Thoracic aorta (tissue), 2 donors: Measurements from ENCODE around the gene CREB3. TPM values are rescaled to one million over a fixed set of nuclear protein-coding genes. Genes with fewer than 3 reads are reported as not detected.

Source experiments
- ATAC-seq: fragments of 150-250 bp; one replicate; pipeline ENCODE4 v1.8.0; 2017; ENCODE audit warnings: low read depth; ENCODE audit not compliant: insufficient number of reproducible peaks, low FRiP score
- DNase-seq: peaks from one replicate; pipeline ENCODE4 v3.0.0-alpha.2; 2020; ENCODE audit warnings: low spot score
- H3K27ac ChIP-seq, 2 donors: fragments of 200-600 bp; sonication (generic); 1 replicate in 1 of 2; 2 replicates in 1 of 2; pipeline ENCODE4 v1.5.1; 2016; ENCODE audit warnings: mild to moderate bottlenecking in 2 of 2, moderate library complexity in 2 of 2
- H3K27me3 ChIP-seq: fragments of 200-600 bp; sonication (generic); replicated peaks from 2 replicates; pipeline ENCODE4 v1.6.0; 2016; ENCODE audit warnings: mild to moderate bottlenecking; ENCODE audit not compliant: insufficient read depth
- H3K36me3 ChIP-seq: fragments of 200-600 bp; sonication (generic); one replicate; pipeline ENCODE4 v1.5.1; 2016
- H3K4me1 ChIP-seq, 2 donors: fragments of 200-600 bp; sonication (generic); 1 replicate in 1 of 2; 2 replicates in 1 of 2; pipeline versions ENCODE4 v1.5.1 to v1.6.0; 2016; ENCODE audit warnings: low read depth in 2 of 2, mild to moderate bottlenecking in 1 of 2; ENCODE audit not compliant: control insufficient read depth in 1 of 2
- H3K4me3 ChIP-seq: fragments of 200-600 bp; sonication (generic); 2 replicates; pipeline ENCODE4 v1.5.1; 2016; ENCODE audit warnings: mild to moderate bottlenecking
- H3K9me3 ChIP-seq: fragments of 200-600 bp; sonication (generic); 2 replicates; pipeline ENCODE4 v1.5.1; 2016
- total RNA-seq, 2 donors: library from RNA; depleted of rRNA; stranded (reverse); fragments of >200 nt; gene quantifications; one replicate each; pipeline versions ENCODE4 v1.1.0 to v1.2.3, GENCODE V29; 2016
- TF ChIP-seq, protein P1 (sequence below): fragments of 200-600 bp; sonication (generic); IDR thresholded peaks from one replicate; pipeline ENCODE4 v1.5.1; 2019; ENCODE audit warnings: antibody characterized with exemption

CREB3 gene
- total RNA-seq, 2 donors from 2014 or later: 46.0 to 62.4 TPM

DNA sequence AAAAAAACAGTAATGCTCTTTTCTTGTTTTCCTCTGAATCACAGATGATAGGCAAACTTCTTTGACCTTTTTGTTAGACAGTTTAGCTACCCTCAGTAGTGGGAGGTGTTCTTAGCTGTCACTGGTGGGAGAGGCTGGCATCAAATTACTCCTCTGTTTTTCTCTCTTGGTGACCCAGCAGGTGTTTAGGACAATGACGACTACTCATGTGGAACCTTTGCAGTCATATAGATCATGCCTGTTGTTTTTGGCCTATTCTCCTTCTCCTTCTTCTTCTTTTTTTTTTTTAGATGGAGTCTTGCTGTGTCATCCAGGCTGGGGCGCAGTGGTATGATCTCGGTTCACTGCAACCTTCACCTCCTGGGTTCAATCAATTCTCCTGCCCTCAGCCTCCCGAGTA lies 43.6 kb downstream of the CREB3 start:
- TF ChIP-seq, protein P1, sequence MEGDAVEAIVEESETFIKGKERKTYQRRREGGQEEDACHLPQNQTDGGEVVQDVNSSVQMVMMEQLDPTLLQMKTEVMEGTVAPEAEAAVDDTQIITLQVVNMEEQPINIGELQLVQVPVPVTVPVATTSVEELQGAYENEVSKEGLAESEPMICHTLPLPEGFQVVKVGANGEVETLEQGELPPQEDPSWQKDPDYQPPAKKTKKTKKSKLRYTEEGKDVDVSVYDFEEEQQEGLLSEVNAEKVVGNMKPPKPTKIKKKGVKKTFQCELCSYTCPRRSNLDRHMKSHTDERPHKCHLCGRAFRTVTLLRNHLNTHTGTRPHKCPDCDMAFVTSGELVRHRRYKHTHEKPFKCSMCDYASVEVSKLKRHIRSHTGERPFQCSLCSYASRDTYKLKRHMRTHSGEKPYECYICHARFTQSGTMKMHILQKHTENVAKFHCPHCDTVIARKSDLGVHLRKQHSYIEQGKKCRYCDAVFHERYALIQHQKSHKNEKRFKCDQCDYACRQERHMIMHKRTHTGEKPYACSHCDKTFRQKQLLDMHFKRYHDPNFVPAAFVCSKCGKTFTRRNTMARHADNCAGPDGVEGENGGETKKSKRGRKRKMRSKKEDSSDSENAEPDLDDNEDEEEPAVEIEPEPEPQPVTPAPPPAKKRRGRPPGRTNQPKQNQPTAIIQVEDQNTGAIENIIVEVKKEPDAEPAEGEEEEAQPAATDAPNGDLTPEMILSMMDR: no peak
- H3K9me3 ChIP-seq: no peaks in the 10 kb centered on the region
- no peaks in the 10 kb centered on the region for H3K36me3 ChIP-seq
- ATAC-seq: no peak
- H3K4me3 ChIP-seq: no peak overlapping the region
- no peaks in the 10 kb centered on the region for H3K27me3 ChIP-seq
- H3K4me1 ChIP-seq: peaks cover 6 to 13% of the 10 kb centered on the region in 2 donors
- no peak overlapping the region for H3K27ac ChIP-seq
- no peak for DNase-seq

DNA sequence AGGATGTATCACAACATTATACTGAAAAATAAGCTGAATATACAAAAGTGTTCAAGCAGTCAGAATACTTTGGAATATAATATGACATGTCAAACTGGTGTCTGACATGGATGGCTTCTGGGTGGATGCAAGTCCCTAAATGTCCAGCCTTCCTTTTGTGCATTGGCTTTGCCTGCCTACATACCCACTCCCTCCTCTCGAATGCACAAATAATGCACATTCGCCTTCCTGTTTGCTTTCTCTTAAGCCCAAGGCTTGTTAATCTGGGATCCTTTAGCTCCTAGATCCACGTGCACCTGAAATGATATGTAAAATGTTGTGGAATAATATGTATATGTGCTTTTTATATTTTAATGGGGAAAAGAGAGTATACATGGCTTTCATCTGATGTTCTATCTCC lies 46.0 kb downstream of the CREB3 start:
- DNase-seq (no peak), ATAC-seq (no peak)
- no peaks in the 10 kb centered on the region for H3K9me3 ChIP-seq
- TF ChIP-seq, protein P1: no peak
- H3K4me3 ChIP-seq: no peak overlapping the region
- H3K36me3 ChIP-seq: no peaks in the 10 kb centered on the region
- H3K27ac ChIP-seq: no peak overlapping the region
- H3K27me3 ChIP-seq: no peaks in the 10 kb centered on the region
- H3K4me1 ChIP-seq: no peaks in the 10 kb centered on the region

DNA sequence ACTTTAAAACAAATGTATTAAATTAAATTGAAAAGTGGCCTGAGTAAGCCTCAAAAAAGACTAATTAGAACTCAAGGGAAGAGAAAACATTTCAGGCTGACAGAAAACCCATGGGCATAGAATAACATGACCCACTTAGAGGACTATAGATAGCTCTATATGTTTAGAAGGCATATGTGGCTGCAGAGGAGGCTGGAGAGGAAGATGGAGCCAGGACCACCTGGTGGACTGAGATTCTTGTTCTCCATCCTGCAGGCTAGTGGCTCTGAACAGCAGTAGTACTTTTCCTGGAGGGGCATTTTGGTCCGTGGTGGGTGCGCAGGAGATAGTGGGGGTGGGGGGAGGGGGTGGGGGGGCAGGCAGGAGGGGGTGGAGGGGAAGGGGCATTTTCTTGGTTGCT lies 48.6 kb downstream of the CREB3 start:
- H3K27me3 ChIP-seq: no peaks in the 10 kb centered on the region
- no peaks in the 10 kb centered on the region for H3K4me1 ChIP-seq
- H3K27ac ChIP-seq: no peak overlapping the region
- TF ChIP-seq, protein P1: no peak
- no peaks in the 10 kb centered on the region for H3K36me3 ChIP-seq
- no peak overlapping the region for H3K4me3 ChIP-seq
- no peaks in the 10 kb centered on the region for H3K9me3 ChIP-seq
- DNase-seq (no peak), ATAC-seq (no peak)

DNA sequence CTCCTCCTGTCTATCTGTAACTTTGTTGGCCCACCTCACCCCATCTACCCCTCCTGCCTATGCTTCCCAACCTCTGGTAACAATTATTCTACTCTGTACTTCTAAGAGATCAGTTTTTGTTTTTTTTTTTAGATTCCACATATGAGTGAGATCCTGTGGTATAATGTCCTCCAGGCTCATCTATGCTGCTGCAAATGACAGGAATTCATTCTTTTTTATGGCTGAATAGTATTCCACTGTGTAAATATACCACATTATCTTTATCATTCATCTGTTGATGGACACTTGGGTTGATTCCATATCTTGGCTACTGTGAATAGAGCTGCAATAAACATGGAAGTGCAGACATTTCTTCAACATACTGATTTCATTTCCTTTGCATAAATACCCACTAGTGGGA lies 51.0 kb downstream of the CREB3 start:
- Histone ChIP-seq H3K36me3 (no peaks in the 10 kb centered on the region), H3K4me3 (no peak overlapping the region), H3K9me3 (no peaks in the 10 kb centered on the region), H3K27ac (no peak overlapping the region), H3K27me3 (no peaks in the 10 kb centered on the region), H3K4me1 (no peaks in the 10 kb centered on the region)
- DNase-seq (no peak), ATAC-seq (no peak)
- TF ChIP-seq, protein P1: no peak

Other genes starting within 250 kb of the CREB3 start
- gene RUSC2, start 242.6 kb upstream of the CREB3 start, total RNA-seq: 100 to 1,000 TPM in 1 of 2 donors, 10 to 100 TPM in 1; 89.8 to 124 TPM
- 10 to 100 TPM; 64.5 to 69.9 TPM for gene TESK1, start 127.4 kb upstream of the CREB3 start, total RNA-seq
- gene CD72, start 114.3 kb upstream of the CREB3 start, total RNA-seq: 1 to 10 TPM; 2.2 to 9.9 TPM
- under 1 TPM in 1 of 2 donors, not detected in 1; 0.68 TPM for gene SIT1, start 81.7 kb upstream of the CREB3 start, total RNA-seq
- 1,000 to 10,000 TPM; 1,550 to 5,543 TPM for gene RMRP, start 74.6 kb upstream of the CREB3 start, total RNA-seq
- 10 to 100 TPM; 75.2 to 92.2 TPM for gene CCDC107, start 74.4 kb upstream of the CREB3 start, total RNA-seq
- 1 to 10 TPM in 1 of 2 donors, under 1 TPM in 1; 0.54 to 1.2 TPM for gene ARHGEF39, start 67.5 kb upstream of the CREB3 start, total RNA-seq
- gene CA9, start 58.7 kb upstream of the CREB3 start, total RNA-seq: 10 to 100 TPM in 1 of 2 donors, not detected in 1; 10.7 TPM
- gene TPM2, start 42.7 kb upstream of the CREB3 start, total RNA-seq: 1,000 to 10,000 TPM; 4,158 to 5,700 TPM
- gene TLN1, start 471 bp upstream of the CREB3 start, total RNA-seq: 1,000 to 10,000 TPM in 1 of 2 donors, 100 to 1,000 TPM in 1; 889 to 1,019 TPM
- 100 to 1,000 TPM in 1 of 2 donors, 10 to 100 TPM in 1; 75.8 to 115 TPM for gene GBA2, start 16.6 kb downstream of the CREB3 start, total RNA-seq
- 10 to 100 TPM; 23.0 to 24.5 TPM for gene RGP1, start 16.6 kb downstream of the CREB3 start, total RNA-seq
- not detected for gene MSMP, start 21.6 kb downstream of the CREB3 start, total RNA-seq
- 10 to 100 TPM; 30.8 to 38.2 TPM for gene NPR2, start 58.9 kb downstream of the CREB3 start, total RNA-seq
- 1 to 10 TPM in 1 of 2 donors, under 1 TPM in 1; 0.21 to 5.7 TPM for gene SPAG8, start 79.6 kb downstream of the CREB3 start, total RNA-seq
- gene HINT2, start 82.4 kb downstream of the CREB3 start, total RNA-seq: 10 to 100 TPM; 18.4 to 45.4 TPM
- not detected for gene FAM221B, start 96.1 kb downstream of the CREB3 start, total RNA-seq
- 10 to 100 TPM; 14.6 to 24.2 TPM for gene TMEM8B, start 96.6 kb downstream of the CREB3 start, total RNA-seq
- gene OR13J1, start 137.7 kb downstream of the CREB3 start, total RNA-seq: not detected
- 10 to 100 TPM; 20.4 to 23.6 TPM for gene HRCT1, start 173.5 kb downstream of the CREB3 start, total RNA-seq
- gene SPAAR, start 176.8 kb downstream of the CREB3 start, total RNA-seq: 1 to 10 TPM; 3.2 to 4.9 TPM
- not detected for gene OR2S2, start 225.5 kb downstream of the CREB3 start, total RNA-seq